Coronary artery (tissue), 2 donors: ENCODE measurements around the gene ADARB2.
A peak's percentile ranks its signal among the peaks of the same experiment; 100 is the strongest.

ENCODE experiments used
- DNase-seq: peaks from one replicate; pipeline ENCODE4 v3.0.0-alpha.2; 2017; ENCODE audit warnings: low spot score
- H3K27ac ChIP-seq, 2 donors: fragments of 200-600 bp; sonication (generic); one replicate each; pipeline ENCODE4 v1.5.1; 2016 to 2019
- H3K4me3 ChIP-seq: fragments of 200-600 bp; sonication (generic); 2 replicates; pipeline ENCODE4 v1.5.1; 2016; ENCODE audit warnings: mild to moderate bottlenecking, moderate library complexity
- CTCF ChIP-seq: fragments of 200-600 bp; sonication (generic); IDR thresholded peaks from one replicate; pipeline ENCODE4 v1.5.1; 2019; ENCODE audit warnings: antibody characterized with exemption

ADARB2 gene

GRCh38 chr10:1394155-1394912 lies 343.0 kb downstream of the ADARB2 start:
- Histone ChIP-seq H3K27ac (no peak overlapping the region), H3K4me3 (no peak overlapping the region)
- TF ChIP-seq CTCF = no peak
- peak; percentile 60 for DNase-seq

- no peak for TF ChIP-seq CTCF
- Histone ChIP-seq H3K4me3 (no peak overlapping the region), H3K27ac (no peak overlapping the region)
- no peak for DNase-seq
Observed at GRCh38 chr10:1393481-1393880, 343.8 kb downstream of the ADARB2 start.

GRCh38 chr10:1392127-1392526 lies 345.2 kb downstream of the ADARB2 start:
- Histone ChIP-seq H3K4me3 (no peak overlapping the region), H3K27ac (no peak overlapping the region)
- no peak for TF ChIP-seq CTCF
- DNase-seq = no peak

- Histone ChIP-seq H3K27ac (no peak overlapping the region), H3K4me3 (no peak overlapping the region)
- no peak for TF ChIP-seq CTCF
- DNase-seq = no peak
Observed at GRCh38 chr10:1390200-1390599, 347.1 kb downstream of the ADARB2 start.

- TF ChIP-seq CTCF = no peak
- no peak overlapping the region for H3K27ac ChIP-seq
Observed at GRCh38 chr10:1384026-1384425, 353.3 kb downstream of the ADARB2 start.

GRCh38 chr10:1382711-1383110 lies 354.6 kb downstream of the ADARB2 start:
- no peak overlapping the region for H3K27ac ChIP-seq
- no peak for DNase-seq
- TF ChIP-seq CTCF = no peak
- no peak overlapping the region for H3K4me3 ChIP-seq

More at GRCh38 chr10:1384026-1384425, 353.3 kb downstream of the ADARB2 start:
- no peak for DNase-seq
- no peak overlapping the region for H3K4me3 ChIP-seq

- DNase-seq = peak; percentile 2
- Histone ChIP-seq H3K4me3 (no peak overlapping the region), H3K27ac (no peak overlapping the region)
- TF ChIP-seq CTCF = no peak
Observed at GRCh38 chr10:1381339-1381738, 356.0 kb downstream of the ADARB2 start.
